Astrocyte (in vitro differentiated cells and primary cell): ENCODE results near the gene SOX1. TPM values are rescaled to one million over a fixed set of nuclear protein-coding genes. Genes with fewer than 3 reads are reported as not detected.

ENCODE experiments used
- DNase-seq: peaks from one replicate; pipeline ENCODE4 v3.0.0-alpha.2; 2010; ENCODE audit warnings: low read depth
- FAIRE-seq: peaks from 2 replicates; lab custom pipeline; 2011; peaks lifted over from hg19 to GRCh38; lab: Jason Lieb, UNC
- H2AFZ ChIP-seq: 2 replicates; pipeline ENCODE4 v1.6.0; 2012; ENCODE audit warnings: low read depth, low read length, inconsistent platforms
- H3K27ac ChIP-seq: 2 replicates; pipeline ENCODE4 v1.5.1; 2011; ENCODE audit warnings: low read depth, low read length, inconsistent platforms
- H3K27me3 ChIP-seq: 2 replicates; pipeline ENCODE4 v1.6.0; 2011; ENCODE audit warnings: low read length, inconsistent platforms; ENCODE audit not compliant: insufficient read depth
- H3K36me3 ChIP-seq: 2 replicates; pipeline ENCODE4 v1.5.1; 2011; ENCODE audit warnings: low read length, inconsistent platforms; ENCODE audit not compliant: insufficient read depth
- H3K4me1 ChIP-seq: 2 replicates; pipeline ENCODE4 v1.5.1; 2011; ENCODE audit warnings: low read length, inconsistent platforms; ENCODE audit not compliant: insufficient read depth
- H3K4me2 ChIP-seq: 2 replicates; pipeline ENCODE4 v1.6.0; 2012; ENCODE audit warnings: low read length, inconsistent platforms
- H3K4me3 ChIP-seq: 2 replicates; pipeline ENCODE4 v1.5.1; 2011; ENCODE audit warnings: low read depth, mild to moderate bottlenecking, low read length, inconsistent platforms; ENCODE audit not compliant: insufficient read depth
- H3K79me2 ChIP-seq: 2 replicates; pipeline ENCODE4 v1.6.0; 2012; ENCODE audit warnings: mild to moderate bottlenecking, low read length, inconsistent platforms; ENCODE audit not compliant: insufficient read depth
- H3K9ac ChIP-seq: 2 replicates; pipeline ENCODE4 v1.6.0; 2012; ENCODE audit warnings: mild to moderate bottlenecking, low read length, inconsistent platforms
- H3K9me3 ChIP-seq: 2 replicates; pipeline ENCODE4 v1.5.1; 2012; ENCODE audit warnings: low read depth, mild to moderate bottlenecking, low read length, inconsistent platforms; ENCODE audit not compliant: insufficient read depth
- H4K20me1 ChIP-seq: 2 replicates; pipeline ENCODE4 v1.6.0; 2012; ENCODE audit warnings: low read length, inconsistent platforms; ENCODE audit not compliant: insufficient read depth
- H3K27ac Mint-ChIP-seq: one replicate; pipeline ENCODE4 v1.8.0; 2021; ENCODE audit warnings: mild to moderate bottlenecking, mixed read lengths; ENCODE audit not compliant: unreplicated experiment
- H3K27me3 Mint-ChIP-seq: one replicate; pipeline ENCODE4 v1.8.0; 2021; ENCODE audit warnings: low read depth, mixed read lengths; ENCODE audit not compliant: unreplicated experiment
- H3K36me3 Mint-ChIP-seq: one replicate; pipeline ENCODE4 v1.8.0; 2021; ENCODE audit warnings: low read depth, mixed read lengths; ENCODE audit not compliant: unreplicated experiment
- H3K4me1 Mint-ChIP-seq: one replicate; pipeline ENCODE4 v1.8.0; 2021; ENCODE audit warnings: low read depth, mixed read lengths; ENCODE audit not compliant: unreplicated experiment
- H3K4me3 Mint-ChIP-seq: one replicate; pipeline ENCODE4 v1.8.0; 2021; ENCODE audit warnings: mild to moderate bottlenecking, moderate library complexity, mixed read lengths; ENCODE audit not compliant: unreplicated experiment
- H3K9me3 Mint-ChIP-seq: one replicate; pipeline ENCODE4 v1.8.0; 2021; ENCODE audit warnings: mild to moderate bottlenecking, mixed read lengths; ENCODE audit not compliant: unreplicated experiment
- CTCF ChIP-seq: IDR thresholded peaks from 2 replicates; pipeline ENCODE4 v1.5.1; 2011; ENCODE audit warnings: low read depth, mild to moderate bottlenecking, inconsistent platforms, low read length, moderate library complexity; ENCODE audit not compliant: insufficient read depth
- EZH2 ChIP-seq: IDR thresholded peaks from 2 replicates; pipeline ENCODE4 v1.6.1; 2012; ENCODE audit warnings: mild to moderate bottlenecking, low read length, inconsistent platforms; ENCODE audit not compliant: insufficient read depth
- total RNA-seq: library from RNA; stranded (reverse); gene quantifications from 2 replicates; pipeline ENCODE4 v1.2.1, GENCODE V29; 2021

The SOX1 gene
- total RNA-seq, 1 donor from 2014 or later, result not detected

GRCh38 chr13:112077729-112078128, 10.8 kb downstream of the SOX1 start:
- peaks cover 24% of the 10 kb centered on the region for H3K9me3 Mint-ChIP-seq
- peaks cover 2% of the 10 kb centered on the region for H3K36me3 Mint-ChIP-seq

GRCh38 chr13:112078216-112078615, 11.3 kb downstream of the SOX1 start:
- Mint-ChIP-seq H3K9me3 (peaks cover 26% of the 10 kb centered on the region), H3K36me3 (peaks cover 2% of the 10 kb centered on the region), H3K4me1 (peaks cover 9% of the 10 kb centered on the region), H3K27ac (no peak overlapping the region), H3K27me3 (peaks cover 50% of the 10 kb centered on the region), H3K4me3 (no peak overlapping the region)
- Histone ChIP-seq H3K9ac (no peak overlapping the region), H3K4me2 (no peak overlapping the region), H2AFZ (no peak overlapping the region), H3K36me3 (no peaks in the 10 kb centered on the region), H3K4me3 (no peak overlapping the region), H3K79me2 (no peaks in the 10 kb centered on the region), H3K9me3 (no peaks in the 10 kb centered on the region), H3K4me1 (no peaks in the 10 kb centered on the region), H3K27me3 (peaks cover 23% of the 10 kb centered on the region), H4K20me1 (no peaks in the 10 kb centered on the region), H3K27ac (no peak overlapping the region)
- no peak for TF ChIP-seq CTCF
- no peak for TF ChIP-seq EZH2
- FAIRE-seq, result no peak
- no peak for DNase-seq

More at GRCh38 chr13:112077729-112078128, 10.8 kb downstream of the SOX1 start:
- Histone ChIP-seq H3K4me2 (no peak overlapping the region), H4K20me1 (no peaks in the 10 kb centered on the region), H3K79me2 (no peaks in the 10 kb centered on the region), H3K27ac (no peak overlapping the region), H3K4me1 (no peaks in the 10 kb centered on the region), H2AFZ (no peak overlapping the region), H3K36me3 (no peaks in the 10 kb centered on the region), H3K9me3 (no peaks in the 10 kb centered on the region), H3K4me3 (no peak overlapping the region), H3K27me3 (peaks cover 23% of the 10 kb centered on the region), H3K9ac (no peak overlapping the region)
- FAIRE-seq (no peak), DNase-seq (no peak)
- Mint-ChIP-seq H3K4me1 (peaks cover 9% of the 10 kb centered on the region), H3K4me3 (no peak overlapping the region), H3K27me3 (peaks cover 49% of the 10 kb centered on the region), H3K27ac (no peak overlapping the region)
- no peak for TF ChIP-seq CTCF
- no peak for TF ChIP-seq EZH2

GRCh38 chr13:112078879-112079531, 12.1 kb downstream of the SOX1 start:
- no peaks in the 10 kb centered on the region for H3K9me3 ChIP-seq
- no peaks in the 10 kb centered on the region for H3K4me1 ChIP-seq
- peaks cover 31% of the 10 kb centered on the region for H3K9me3 Mint-ChIP-seq
- no peaks in the 10 kb centered on the region for H3K36me3 ChIP-seq
- H2AFZ ChIP-seq, result no peak overlapping the region
- peaks cover 5% of the 10 kb centered on the region for H3K4me1 Mint-ChIP-seq
- peaks cover 44% of the 10 kb centered on the region for H3K27me3 Mint-ChIP-seq
- no peak overlapping the region for H3K27ac ChIP-seq
- no peak overlapping the region for H3K4me3 ChIP-seq
- peaks cover 19% of the 10 kb centered on the region for H3K27me3 ChIP-seq
- no peaks in the 10 kb centered on the region for H4K20me1 ChIP-seq
- no peak overlapping the region for H3K4me3 Mint-ChIP-seq
- TF ChIP-seq EZH2, result no peak
- no peak for TF ChIP-seq CTCF
- no peak overlapping the region for H3K9ac ChIP-seq
- FAIRE-seq, result peak; percentile 74
- no peak for DNase-seq
- H3K4me2 ChIP-seq, result no peak overlapping the region
- H3K79me2 ChIP-seq, result no peaks in the 10 kb centered on the region
- peaks cover 2% of the 10 kb centered on the region for H3K36me3 Mint-ChIP-seq
- no peak overlapping the region for H3K27ac Mint-ChIP-seq
